GM23248 (cell line): ENCODE results near the gene GPBAR1. TPM values are rescaled to one million over a fixed set of nuclear protein-coding genes. Genes with fewer than 3 reads are reported as not detected.

ENCODE experiments used
- DNase-seq: peaks from one replicate; pipeline ENCODE4 v3.0.0-alpha.2; 2015
- H2AFZ ChIP-seq: fragments of 200-600 bp; sonication (generic); 2 replicates; pipeline ENCODE4 v1.6.1; 2016; ENCODE audit warnings: antibody characterized with exemption
- H3F3A ChIP-seq: fragments of 200-600 bp; sonication (generic); 2 replicates; pipeline ENCODE4 v1.6.1; 2016; ENCODE audit warnings: mild to moderate bottlenecking, antibody characterized with exemption, mixed run types; ENCODE audit not compliant: insufficient read depth
- H3K27ac ChIP-seq: fragments of 200-600 bp; sonication (generic); 2 replicates; pipeline ENCODE4 v1.5.1; 2016; ENCODE audit warnings: mild to moderate bottlenecking
- H3K27me3 ChIP-seq: fragments of 200-600 bp; sonication (generic); replicated peaks from 2 replicates; pipeline ENCODE4 v1.6.1; 2016; ENCODE audit warnings: mild to moderate bottlenecking; ENCODE audit not compliant: insufficient read depth
- H3K36me3 ChIP-seq: fragments of 200-600 bp; sonication (generic); 2 replicates; pipeline ENCODE4 v1.6.1; 2016; ENCODE audit warnings: low read depth, mild to moderate bottlenecking
- H3K4me1 ChIP-seq: fragments of 200-600 bp; sonication (generic); 2 replicates; pipeline ENCODE4 v1.6.1; 2016; ENCODE audit warnings: mild to moderate bottlenecking; ENCODE audit not compliant: insufficient read depth
- H3K4me2 ChIP-seq: fragments of 200-600 bp; sonication (generic); one replicate; pipeline ENCODE4 v1.6.1; 2016; ENCODE audit warnings: mild to moderate bottlenecking; ENCODE audit not compliant: unreplicated experiment
- H3K4me3 ChIP-seq: fragments of 200-600 bp; sonication (generic); 2 replicates; pipeline ENCODE4 v1.5.1; 2016; ENCODE audit warnings: mild to moderate bottlenecking
- H3K79me2 ChIP-seq: fragments of 200-600 bp; sonication (generic); 2 replicates; pipeline ENCODE4 v1.6.1; 2016; ENCODE audit warnings: mild to moderate bottlenecking; ENCODE audit not compliant: insufficient read depth
- H3K9ac ChIP-seq: fragments of 200-600 bp; sonication (generic); 2 replicates; pipeline ENCODE4 v1.6.1; 2016; ENCODE audit warnings: mild to moderate bottlenecking
- H3K9me2 ChIP-seq: fragments of 200-600 bp; sonication (generic); 2 replicates; pipeline ENCODE4 v1.6.1; 2016; ENCODE audit warnings: mixed run types, mild to moderate bottlenecking, moderate library complexity; ENCODE audit not compliant: insufficient read depth
- H3K9me3 ChIP-seq: fragments of 200-600 bp; sonication (generic); one replicate; pipeline ENCODE4 v1.6.1; 2017; ENCODE audit warnings: low read depth
- H4K20me1 ChIP-seq: fragments of 200-600 bp; sonication (generic); 2 replicates; pipeline ENCODE4 v1.6.0; 2016; ENCODE audit not compliant: insufficient read depth
- EZH2 ChIP-seq: fragments of 200-600 bp; sonication (generic); IDR thresholded peaks from 2 replicates; pipeline ENCODE4 v1.6.1; 2018; ENCODE audit warnings: antibody characterized with exemption, mild to moderate bottlenecking; ENCODE audit not compliant: insufficient read depth, poor library complexity, severe bottlenecking
- EZH2phosphoT487 ChIP-seq: fragments of 200-600 bp; sonication (generic); IDR thresholded peaks from 2 replicates; pipeline ENCODE4 v1.6.1; 2018; ENCODE audit warnings: antibody characterized with exemption, moderate library complexity, mild to moderate bottlenecking, low read depth; ENCODE audit not compliant: insufficient read depth
- WGBS, 2 experiments: methylation state at CpG; one replicate each; pipeline ENCODE4 v1.1.6; 2015 to 2017; ENCODE audit warnings: low lambda C conversion rate in 2 of 2, low coverage in 1 of 2; ENCODE audit errors: missing lambda C conversion rate in 2 of 2; 5-methylcytosine and 5-hydroxymethylcytosine counted together
- in situ Hi-C: fragments of 300-500 bp; cut with MboI; formaldehyde crosslinking; loops from 2 replicates; pipeline ENCODE4 v1.15.0; 2020
- polyA plus RNA-seq: library from polyadenylated mRNA; unstranded; fragments of >200 nt; fragmentation: Nextera tagmentation; extraction: Ambion mirVana; gene quantifications from 2 replicates; pipeline ENCODE4 v1.2.1, GENCODE V29; 2016
- total RNA-seq: library from RNA; depleted of rRNA; stranded (reverse); fragments of >200 nt; shearing (Covaris generic); gene quantifications from 2 replicates; pipeline ENCODE4 v1.2.3, GENCODE V29; 2014

Gene GPBAR1
- total and polyA plus RNA-seq, 2 experiments from 2014 or later: not detected

DNA sequence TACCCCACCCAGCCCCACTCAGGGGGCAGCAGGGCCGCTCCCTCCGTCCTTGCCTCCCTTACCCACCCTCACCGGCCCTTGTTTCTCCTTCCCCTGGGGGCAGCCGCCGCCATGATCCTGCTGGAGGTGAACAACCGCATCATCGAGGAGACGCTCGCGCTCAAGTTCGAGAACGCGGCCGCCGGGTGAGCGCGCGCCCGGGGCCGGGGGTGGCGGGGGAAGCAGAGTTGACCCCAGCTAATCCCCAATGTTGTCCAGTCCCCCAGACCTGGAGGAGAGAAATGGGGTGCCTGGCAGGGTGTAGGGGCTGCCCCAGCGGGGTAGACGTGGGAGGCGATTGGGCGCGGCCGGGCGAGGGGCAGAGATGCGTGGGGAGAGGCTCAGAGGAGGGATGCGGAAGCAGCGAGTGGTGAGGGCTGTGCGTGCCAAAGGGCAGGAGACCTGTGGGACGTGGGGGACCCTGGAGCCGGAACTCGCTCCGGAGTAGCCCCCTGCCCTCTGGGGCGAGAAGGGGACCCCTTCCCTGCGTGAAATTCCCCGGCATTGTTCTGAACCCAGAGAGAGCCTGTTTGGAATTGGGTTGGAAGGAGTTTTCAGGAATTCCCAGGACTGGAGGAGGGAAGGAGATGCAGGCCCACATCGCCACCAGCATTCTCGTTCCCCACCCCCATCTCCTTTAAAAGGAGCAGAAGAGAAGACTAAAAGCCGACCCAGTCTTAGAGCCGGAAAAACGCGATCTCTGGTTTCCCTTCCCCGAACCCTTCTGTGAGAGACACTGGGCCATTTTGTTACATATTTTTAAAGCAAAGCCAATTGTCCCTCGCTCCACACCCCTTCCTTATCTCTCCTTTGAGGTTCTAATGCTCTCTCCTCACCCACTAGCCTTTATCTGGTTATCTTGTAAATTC, 43.2 kb upstream of the GPBAR1 start:
- Histone ChIP-seq H3K79me2 (peaks cover 66% of the 10 kb centered on the region), H3K4me1 (peaks cover 40% of the 10 kb centered on the region), H3K9me3 (no peaks in the 10 kb centered on the region), H3F3A (peaks cover 22% of the 10 kb centered on the region), H4K20me1 (peaks cover 35% of the 10 kb centered on the region), H3K9ac (peak overlapping the region; percentile 98), H3K4me3 (peak overlapping the region; percentile 99), H3K27me3 (no peaks in the 10 kb centered on the region), H3K4me2 (peak overlapping the region; percentile 100), H3K9me2 (no peaks in the 10 kb centered on the region), H3K27ac (peak overlapping the region; percentile 88), H3K36me3 (peaks cover 5% of the 10 kb centered on the region; the same call in 1 of the 2 replicates), H2AFZ (peak overlapping the region; percentile 66)
- 0 to 1% methylated on average over 34 to 47 of the region's 47 CpGs for WGBS, 2 experiments
- DNase-seq: peak; percentile 73
- no peak for TF ChIP-seq EZH2
- no peak for TF ChIP-seq EZH2phosphoT487
- in situ Hi-C loops: no loop called here

DNA sequence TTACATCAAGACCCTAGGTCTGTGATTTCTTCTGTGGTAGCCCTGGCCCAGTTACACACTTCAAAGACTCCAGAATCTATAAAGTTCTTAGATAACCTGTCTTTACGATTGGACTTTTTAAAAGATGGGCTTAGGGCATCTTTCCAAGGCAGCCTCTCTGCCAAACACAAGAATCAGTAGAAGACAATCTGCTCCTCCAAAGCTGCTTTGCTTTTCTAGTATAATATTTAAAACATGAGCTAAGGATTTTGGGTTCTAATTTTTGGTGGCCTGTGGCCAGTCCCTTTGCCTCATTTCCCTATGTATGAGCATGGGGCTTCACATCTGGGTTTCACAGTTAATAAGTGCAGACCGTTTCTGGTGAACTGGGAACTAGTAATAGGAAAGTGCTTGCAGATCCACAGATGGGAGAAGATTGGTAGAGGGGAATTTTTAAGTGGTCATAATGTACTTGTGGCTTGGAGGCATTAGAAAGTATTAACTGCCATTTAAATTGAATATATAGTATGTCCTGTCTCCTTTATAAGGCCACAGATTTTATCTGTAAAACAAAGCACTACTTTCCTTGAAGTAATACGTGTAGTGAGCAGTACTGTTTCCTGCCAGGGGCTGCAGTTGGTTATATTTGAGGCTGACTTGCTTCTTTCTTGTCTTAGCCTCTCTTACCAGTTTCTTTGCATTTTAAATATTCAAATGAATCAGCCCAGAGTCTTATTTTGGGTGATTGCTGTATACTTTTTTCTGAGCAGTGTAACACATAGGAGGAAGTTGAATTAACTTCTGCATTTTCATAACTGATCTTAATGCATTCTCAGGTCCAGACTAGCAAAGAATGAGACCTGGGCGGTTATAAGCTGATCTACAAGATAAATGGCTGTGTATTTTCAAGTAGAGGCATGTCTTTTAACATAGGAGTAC, 42.3 kb upstream of the GPBAR1 start:
- no peaks in the 10 kb centered on the region for H3K9me2 ChIP-seq
- in situ Hi-C loops: no loop called here
- peaks cover 44% of the 10 kb centered on the region for H4K20me1 ChIP-seq

DNA sequence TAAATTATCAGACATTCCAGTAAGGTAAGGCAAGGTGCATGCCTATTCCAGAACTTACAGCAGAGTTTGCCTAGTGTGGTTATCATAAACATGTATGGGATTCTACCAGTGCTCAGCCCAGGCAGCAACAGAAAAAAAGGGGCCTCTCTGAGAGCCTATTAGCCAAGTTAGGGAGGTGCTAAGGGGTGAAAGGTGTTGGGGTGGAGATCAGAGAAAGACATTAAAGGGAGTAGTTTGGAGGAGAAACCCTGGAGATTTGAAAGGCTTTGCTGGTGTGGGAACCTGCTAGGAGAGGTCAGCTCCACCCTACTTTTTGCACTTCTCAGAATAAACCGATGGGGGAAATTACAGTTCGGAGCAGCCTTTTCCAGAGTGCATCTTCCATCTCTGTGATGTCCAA, 40.9 kb upstream of the GPBAR1 start:
- no peaks in the 10 kb centered on the region for H3K9me2 ChIP-seq
- no peak overlapping the region for H2AFZ ChIP-seq
- DNase-seq: no peak
- no peaks in the 10 kb centered on the region for H3K9me3 ChIP-seq
- H3K4me3 ChIP-seq: peak overlapping the region; percentile 99
- no peak for TF ChIP-seq EZH2phosphoT487
- no peak for TF ChIP-seq EZH2
- peaks cover 53% of the 10 kb centered on the region for H4K20me1 ChIP-seq
- H3K9ac ChIP-seq: peak overlapping the region; percentile 98
- in situ Hi-C loops: no loop called here
- H3K79me2 ChIP-seq: peaks cover 90% of the 10 kb centered on the region
- H3K4me1 ChIP-seq: peaks cover 63% of the 10 kb centered on the region
- peak overlapping the region; percentile 100 for H3K4me2 ChIP-seq
- 73 to 77% methylated on average over 2 of the region's 2 CpGs for WGBS, 2 experiments
- H3F3A ChIP-seq: peaks cover 44% of the 10 kb centered on the region
- H3K27ac ChIP-seq: peak overlapping the region; percentile 88
- H3K27me3 ChIP-seq: no peaks in the 10 kb centered on the region
- H3K36me3 ChIP-seq: peaks cover 16% of the 10 kb centered on the region

More for the DNA sequence above, 42.3 kb upstream of the GPBAR1 start:
- H3K4me3 ChIP-seq: peak overlapping the region; percentile 99
- H3F3A ChIP-seq: peaks cover 30% of the 10 kb centered on the region
- H3K9me3 ChIP-seq: no peaks in the 10 kb centered on the region
- 2 to 5% methylated on average over 4 of the region's 4 CpGs for WGBS, 2 experiments
- peak overlapping the region; percentile 100 for H3K4me2 ChIP-seq
- H3K9ac ChIP-seq: peak overlapping the region; percentile 98
- peaks cover 49% of the 10 kb centered on the region for H3K4me1 ChIP-seq
- TF ChIP-seq EZH2: no peak
- TF ChIP-seq EZH2phosphoT487: no peak
- peaks cover 76% of the 10 kb centered on the region for H3K79me2 ChIP-seq
- H3K27me3 ChIP-seq: no peaks in the 10 kb centered on the region
- H3K27ac ChIP-seq: peak overlapping the region; percentile 88
- peaks cover 5% of the 10 kb centered on the region; the same call in 1 of the 2 replicates for H3K36me3 ChIP-seq
- no peak overlapping the region for H2AFZ ChIP-seq
- peak; percentile 36 for DNase-seq

- Histone ChIP-seq H3K27ac (no peak overlapping the region), H3K9ac (peak overlapping the region; percentile 98; the same call in 1 of the 2 replicates), H3K4me3 (peak overlapping the region; percentile 99), H3F3A (peaks cover 55% of the 10 kb centered on the region), H3K36me3 (peaks cover 26% of the 10 kb centered on the region), H3K9me3 (no peaks in the 10 kb centered on the region), H3K9me2 (no peaks in the 10 kb centered on the region), H3K4me2 (peak overlapping the region; percentile 100), H4K20me1 (peaks cover 56% of the 10 kb centered on the region), H3K79me2 (peaks cover 96% of the 10 kb centered on the region), H3K27me3 (no peaks in the 10 kb centered on the region), H2AFZ (no peak overlapping the region), H3K4me1 (peaks cover 63% of the 10 kb centered on the region)
- 54 to 55% methylated on average over 5 of the region's 5 CpGs for WGBS, 2 experiments
- TF ChIP-seq EZH2phosphoT487: no peak
- TF ChIP-seq EZH2: no peak
- in situ Hi-C loops: no loop called here
- DNase-seq: peak; percentile 42
These were observed 39.8 kb upstream of the GPBAR1 start for GRCh38 chr2:218221000-218221399.
